ENCODE measurements around the gene LRTM2. TPM values are rescaled to one million over a fixed set of nuclear protein-coding genes. Genes with fewer than 3 reads are reported as not detected.

The LRTM2 gene
- total RNA-seq, 1 donor from 2014 or later: not detected

- no peak for TF ChIP-seq CTCF (IDR thresholded peaks at IDR 0.05)
- Histone ChIP-seq H3K4me3 (no peak overlapping the region), H3K27ac (no peak overlapping the region), H3K27me3 (no peaks in the 10 kb centered on the region), H3K36me3 (no peaks in the 10 kb centered on the region), H3K9me3 (no peaks in the 10 kb centered on the region), H3K4me1 (no peaks in the 10 kb centered on the region)
- intact Hi-C loops (cut with DNase I): no loop called here
- ATAC-seq (no peak), DNase-seq (no peak)
Measured at GRCh38 chr12:1848745-1849144, 28.4 kb downstream of the LRTM2 start.

- TF ChIP-seq CTCF (IDR thresholded peaks at IDR 0.05): no peak
- intact Hi-C loops (cut with DNase I): no loop called here
- no peak for DNase-seq
- Histone ChIP-seq H3K4me1 (no peaks in the 10 kb centered on the region), H3K9me3 (no peaks in the 10 kb centered on the region), H3K36me3 (no peaks in the 10 kb centered on the region), H3K4me3 (no peak overlapping the region), H3K27me3 (no peaks in the 10 kb centered on the region), H3K27ac (no peak overlapping the region)
- no peak for ATAC-seq
Measured at GRCh38 chr12:1851151-1851701, 30.9 kb downstream of the LRTM2 start.

- TF ChIP-seq CTCF (IDR thresholded peaks at IDR 0.05): no peak
- H3K4me3 ChIP-seq: no peak overlapping the region
- no peaks in the 10 kb centered on the region for H3K4me1 ChIP-seq
- no peak overlapping the region for H3K27ac ChIP-seq
- ATAC-seq (no peak), DNase-seq (no peak)
- H3K9me3 ChIP-seq: no peaks in the 10 kb centered on the region
- intact Hi-C loops (cut with DNase I): no loop called here
- no peaks in the 10 kb centered on the region for H3K36me3 ChIP-seq
- no peaks in the 10 kb centered on the region for H3K27me3 ChIP-seq
Measured at GRCh38 chr12:1852076-1852475, 31.7 kb downstream of the LRTM2 start.

- DNase-seq (no peak), ATAC-seq (no peak)
- Histone ChIP-seq H3K4me3 (no peak overlapping the region), H3K4me1 (no peaks in the 10 kb centered on the region), H3K27ac (no peak overlapping the region), H3K9me3 (no peaks in the 10 kb centered on the region), H3K27me3 (no peaks in the 10 kb centered on the region), H3K36me3 (no peaks in the 10 kb centered on the region)
- TF ChIP-seq CTCF (IDR thresholded peaks at IDR 0.05): no peak
- intact Hi-C loops (cut with DNase I): no loop called here
Measured at GRCh38 chr12:1853716-1854115, 33.4 kb downstream of the LRTM2 start.

- DNase-seq (no peak), ATAC-seq (no peak)
- no peaks in the 10 kb centered on the region for H3K9me3 ChIP-seq
- H3K36me3 ChIP-seq: no peaks in the 10 kb centered on the region
- H3K27me3 ChIP-seq: no peaks in the 10 kb centered on the region
- intact Hi-C loops (cut with DNase I): no loop called here
- no peak overlapping the region for H3K4me3 ChIP-seq
- H3K4me1 ChIP-seq: no peaks in the 10 kb centered on the region
- no peak for TF ChIP-seq CTCF (IDR thresholded peaks at IDR 0.05)
- no peak overlapping the region for H3K27ac ChIP-seq
Measured at GRCh38 chr12:1855241-1855640, 34.9 kb downstream of the LRTM2 start.

DNA sequence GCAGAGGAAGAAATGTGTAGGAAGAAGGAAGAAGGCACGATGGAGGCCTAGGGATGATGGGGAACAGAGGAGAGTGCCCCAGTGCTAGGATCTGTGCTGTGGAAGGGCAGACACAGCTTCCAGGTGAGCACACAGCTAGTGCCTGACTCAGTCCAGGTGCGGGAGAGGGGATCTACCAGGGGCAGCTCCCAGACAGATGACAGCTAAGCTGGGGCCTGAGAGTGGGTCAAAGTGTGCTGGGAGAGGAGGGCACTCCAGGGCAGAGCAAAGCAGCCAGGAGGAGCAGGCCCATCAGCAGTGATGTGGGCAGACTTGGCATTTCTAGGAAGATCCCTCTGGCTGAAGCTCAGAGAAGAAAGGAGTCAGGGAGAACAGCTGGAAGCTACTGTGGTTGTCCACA is 36.7 kb downstream of the LRTM2 start:
- H3K27ac ChIP-seq: no peak overlapping the region
- no peak for TF ChIP-seq CTCF (IDR thresholded peaks at IDR 0.05)
- H3K36me3 ChIP-seq: no peaks in the 10 kb centered on the region
- no peaks in the 10 kb centered on the region for H3K4me1 ChIP-seq
- ATAC-seq (no peak), DNase-seq (no peak)
- intact Hi-C loops (cut with DNase I): no loop called here
- no peaks in the 10 kb centered on the region for H3K9me3 ChIP-seq
- no peaks in the 10 kb centered on the region for H3K27me3 ChIP-seq
- H3K4me3 ChIP-seq: no peak overlapping the region
